Bronchial smooth muscle cell (primary cell): ENCODE data around the gene MINDY2. TPM values are rescaled to one million over a fixed set of nuclear protein-coding genes. Genes with fewer than 3 reads are reported as not detected.

Experiments
- total RNA-seq: library from RNA; depleted of rRNA; stranded (reverse); fragments of >200 nt; gene quantifications from 2 replicates; pipeline ENCODE4 v1.2.1, GENCODE V29; 2014

The MINDY2 gene, protein sequence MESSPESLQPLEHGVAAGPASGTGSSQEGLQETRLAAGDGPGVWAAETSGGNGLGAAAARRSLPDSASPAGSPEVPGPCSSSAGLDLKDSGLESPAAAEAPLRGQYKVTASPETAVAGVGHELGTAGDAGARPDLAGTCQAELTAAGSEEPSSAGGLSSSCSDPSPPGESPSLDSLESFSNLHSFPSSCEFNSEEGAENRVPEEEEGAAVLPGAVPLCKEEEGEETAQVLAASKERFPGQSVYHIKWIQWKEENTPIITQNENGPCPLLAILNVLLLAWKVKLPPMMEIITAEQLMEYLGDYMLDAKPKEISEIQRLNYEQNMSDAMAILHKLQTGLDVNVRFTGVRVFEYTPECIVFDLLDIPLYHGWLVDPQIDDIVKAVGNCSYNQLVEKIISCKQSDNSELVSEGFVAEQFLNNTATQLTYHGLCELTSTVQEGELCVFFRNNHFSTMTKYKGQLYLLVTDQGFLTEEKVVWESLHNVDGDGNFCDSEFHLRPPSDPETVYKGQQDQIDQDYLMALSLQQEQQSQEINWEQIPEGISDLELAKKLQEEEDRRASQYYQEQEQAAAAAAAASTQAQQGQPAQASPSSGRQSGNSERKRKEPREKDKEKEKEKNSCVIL
- 14.0 and 17.0 TPM in 2 replicates for total RNA-seq

GRCh38 chr15:58770857-58771620 is at the start of gene MINDY2:
MINDY2 (plus strand) TSS chr15:58771302; CDS start chr15:58771396, 94 bp downstream.

GRCh38 chr15:58749532-58750337 is 21.4 kb upstream of the MINDY2 start, which contains the start of gene ADAM10:
ADAM10 (minus strand) TSS chr15:58749707; CDS start chr15:58749534, 173 bp downstream.

Other genes starting within 250 kb of the MINDY2 start
- 121 and 286 TPM in 2 replicates for gene ADAM10, start 21.6 kb upstream of the MINDY2 start, total RNA-seq
- 58.8 and 61.2 TPM in 2 replicates for gene SLTM, start 162.4 kb downstream of the MINDY2 start, total RNA-seq
- gene RNF111, start 216.4 kb downstream of the MINDY2 start, total RNA-seq, result 10.4 and 11.7 TPM in 2 replicates